Stomach (tissue), 4 donors: ENCODE data around the gene YPEL1.

ENCODE experiments used
- EP300 ChIP-seq: sonication (generic); formaldehyde crosslinking; IDR thresholded peaks from one replicate; pipeline ENCODE4 v1.6.1; 2017; ENCODE audit warnings: antibody characterized with exemption
- POLR2A ChIP-seq, 4 donors: fragments of 450-650 bp; IDR thresholded peaks; one replicate each; pipeline ENCODE4 v1.6.1; 2016; ENCODE audit warnings: antibody characterized with exemption in 4 of 4, control low read depth in 2 of 4, mild to moderate bottlenecking in 1 of 4, moderate library complexity in 1 of 4
- POLR2AphosphoS5 ChIP-seq, 3 donors: sonication (generic); formaldehyde crosslinking; IDR thresholded peaks; one replicate each; pipeline ENCODE4 v1.6.1; 2016; ENCODE audit warnings: antibody characterized with exemption in 3 of 3
- TF ChIP-seq, protein P1 (sequence below), 7 experiments: fragments of 450-650 bp in 4 of 7; fragments of 200-600 bp in 3 of 7; sonication (generic) in 3 of 7; IDR thresholded peaks; one replicate each; pipeline ENCODE4 v1.5.1; 2016 to 2019; ENCODE audit warnings: antibody characterized with exemption in 7 of 7, control low read depth in 2 of 7, mild to moderate bottlenecking in 1 of 7

DNA sequence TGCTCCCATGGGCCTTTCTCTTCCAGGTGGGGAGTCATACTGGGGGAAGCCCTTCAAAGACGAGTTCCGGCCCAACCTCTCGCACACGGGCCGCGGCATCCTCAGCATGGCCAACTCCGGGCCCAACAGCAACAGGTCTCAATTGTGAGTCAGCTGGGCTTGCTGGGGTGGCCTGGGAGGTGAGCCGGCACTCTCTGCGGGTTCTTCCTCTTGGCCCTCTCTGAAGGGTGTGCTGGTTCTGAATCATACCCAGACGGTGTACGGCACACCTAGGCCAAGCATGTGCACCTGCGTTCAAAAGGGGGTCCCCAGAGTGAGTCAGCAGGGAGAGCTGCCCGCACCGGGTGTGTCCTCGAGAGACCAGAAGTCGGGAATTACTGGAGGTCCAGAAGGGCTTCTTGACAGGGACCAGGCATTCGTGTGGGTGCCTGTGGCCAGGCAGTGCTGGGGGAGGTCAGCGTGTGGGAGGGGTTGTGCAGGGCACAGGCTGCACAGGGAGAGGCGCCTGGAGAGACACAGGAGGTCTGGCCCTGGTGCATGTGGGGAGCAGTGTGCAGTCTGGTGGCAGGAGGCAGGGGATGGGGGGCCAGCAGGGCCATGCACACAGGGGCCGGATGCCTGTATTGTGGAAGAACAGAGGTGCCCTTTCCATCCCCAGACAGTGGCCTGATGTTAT, 46.8 kb downstream of the YPEL1 start:
- no peak for TF ChIP-seq POLR2A (IDR thresholded peaks at IDR 0.05)
- TF ChIP-seq POLR2AphosphoS5 (IDR thresholded peaks at IDR 0.05), result no peak
- TF ChIP-seq, protein P1, sequence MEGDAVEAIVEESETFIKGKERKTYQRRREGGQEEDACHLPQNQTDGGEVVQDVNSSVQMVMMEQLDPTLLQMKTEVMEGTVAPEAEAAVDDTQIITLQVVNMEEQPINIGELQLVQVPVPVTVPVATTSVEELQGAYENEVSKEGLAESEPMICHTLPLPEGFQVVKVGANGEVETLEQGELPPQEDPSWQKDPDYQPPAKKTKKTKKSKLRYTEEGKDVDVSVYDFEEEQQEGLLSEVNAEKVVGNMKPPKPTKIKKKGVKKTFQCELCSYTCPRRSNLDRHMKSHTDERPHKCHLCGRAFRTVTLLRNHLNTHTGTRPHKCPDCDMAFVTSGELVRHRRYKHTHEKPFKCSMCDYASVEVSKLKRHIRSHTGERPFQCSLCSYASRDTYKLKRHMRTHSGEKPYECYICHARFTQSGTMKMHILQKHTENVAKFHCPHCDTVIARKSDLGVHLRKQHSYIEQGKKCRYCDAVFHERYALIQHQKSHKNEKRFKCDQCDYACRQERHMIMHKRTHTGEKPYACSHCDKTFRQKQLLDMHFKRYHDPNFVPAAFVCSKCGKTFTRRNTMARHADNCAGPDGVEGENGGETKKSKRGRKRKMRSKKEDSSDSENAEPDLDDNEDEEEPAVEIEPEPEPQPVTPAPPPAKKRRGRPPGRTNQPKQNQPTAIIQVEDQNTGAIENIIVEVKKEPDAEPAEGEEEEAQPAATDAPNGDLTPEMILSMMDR (IDR thresholded peaks at IDR 0.05), result no peak
- TF ChIP-seq EP300, result no peak
